Measurements from ENCODE around the gene GPR158.

DNA sequence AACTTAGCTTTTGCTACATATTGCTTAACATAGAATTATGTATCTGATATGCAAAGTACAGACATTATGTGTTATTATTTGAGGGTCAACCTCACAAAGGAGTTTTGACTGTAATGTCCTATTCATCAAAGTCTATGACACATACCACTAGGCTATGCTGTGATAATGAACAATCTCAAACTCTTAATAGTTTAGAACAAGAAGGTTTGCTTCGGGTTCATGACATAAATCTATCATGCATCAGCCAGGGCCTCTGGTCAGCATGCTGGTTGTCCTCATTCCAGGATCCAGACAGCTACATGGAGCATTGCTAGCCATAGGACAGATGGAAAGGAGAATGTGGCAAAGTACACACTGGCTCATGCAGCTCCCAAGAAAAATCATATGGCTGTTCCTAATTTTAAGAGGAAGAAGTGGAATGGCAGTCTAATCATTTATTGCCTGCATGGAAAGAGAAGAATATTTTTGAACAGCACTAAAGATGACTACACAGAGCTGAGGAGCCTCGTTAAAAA, 332.1 kb downstream of the GPR158 start:
- no peak for TF ChIP-seq ESRRG (CRISPR knock-in tag; IDR thresholded peaks at IDR 0.05)
- TF ChIP-seq BACH2 (CRISPR knock-in tag; IDR thresholded peaks at IDR 0.05; ENCODE audit: borderline replicate concordance): no peak
- no peak for TF ChIP-seq RARB (CRISPR knock-in tag; IDR thresholded peaks at IDR 0.05)
- no peak for TF ChIP-seq PATZ1 (CRISPR knock-in tag; IDR thresholded peaks at IDR 0.05; ENCODE audit: borderline replicate concordance)
- no peak for TF ChIP-seq GLIS3 (CRISPR knock-in tag; IDR thresholded peaks at IDR 0.05)
- TF ChIP-seq CSDC2 (CRISPR knock-in tag; IDR thresholded peaks at IDR 0.05): no peak
- no peak for TF ChIP-seq PPARA (CRISPR knock-in tag; IDR thresholded peaks at IDR 0.05; ENCODE audit: borderline replicate concordance)
- no peak for TF ChIP-seq ZFP30 (CRISPR knock-in tag; IDR thresholded peaks at IDR 0.05)
- no peak for TF ChIP-seq ARNTL (CRISPR knock-in tag; IDR thresholded peaks at IDR 0.05; ENCODE audit: borderline replicate concordance, low read depth)
- no peak for TF ChIP-seq CSRNP3 (CRISPR knock-in tag; IDR thresholded peaks at IDR 0.05)
- no peak for TF ChIP-seq TCF4 (CRISPR knock-in tag; IDR thresholded peaks at IDR 0.05; ENCODE audit: borderline replicate concordance)
- TF ChIP-seq ZNF70 (CRISPR knock-in tag; IDR thresholded peaks at IDR 0.05): no peak
